Glutamatergic neuron (in vitro differentiated cells): ENCODE data around the gene EFCAB14. TPM values are rescaled to one million over a fixed set of nuclear protein-coding genes. Genes with fewer than 3 reads are reported as not detected.

Experiments used
- DNase-seq: peaks from one replicate; pipeline ENCODE4 v3.0.0; 2022
- H3K27ac Mint-ChIP-seq: one replicate; pipeline ENCODE4 v1.8.0; 2020; ENCODE audit warnings: mild to moderate bottlenecking, mixed read lengths, inconsistent platforms; ENCODE audit not compliant: unreplicated experiment
- H3K27me3 Mint-ChIP-seq: one replicate; pipeline ENCODE4 v1.8.0; 2020; ENCODE audit warnings: mild to moderate bottlenecking, moderate library complexity, mixed read lengths, inconsistent platforms; ENCODE audit not compliant: unreplicated experiment
- H3K36me3 Mint-ChIP-seq: one replicate; pipeline ENCODE4 v1.8.0; 2020; ENCODE audit warnings: mild to moderate bottlenecking, mixed read lengths, inconsistent platforms; ENCODE audit not compliant: unreplicated experiment
- H3K4me1 Mint-ChIP-seq: one replicate; pipeline ENCODE4 v1.8.0; 2020; ENCODE audit warnings: mild to moderate bottlenecking, low read depth, mixed read lengths, inconsistent platforms; ENCODE audit not compliant: unreplicated experiment
- H3K4me3 Mint-ChIP-seq: one replicate; pipeline ENCODE4 v1.8.0; 2020; ENCODE audit warnings: mild to moderate bottlenecking, mixed read lengths, inconsistent platforms; ENCODE audit not compliant: unreplicated experiment
- H3K9me3 Mint-ChIP-seq: one replicate; pipeline ENCODE4 v1.8.0; 2020; ENCODE audit warnings: mild to moderate bottlenecking, moderate library complexity, mixed read lengths, inconsistent platforms; ENCODE audit not compliant: unreplicated experiment
- CTCF ChIP-seq: fragments of 200-600 bp; sonication (generic); IDR thresholded peaks from one replicate; pipeline ENCODE4 v1.5.0; 2021; ENCODE audit not compliant: partially characterized antibody, unreplicated experiment
- total RNA-seq: library from RNA; stranded (reverse); fragmentation: NEBNext Ultra II Directional; extraction: Animal tissue kit (Norgen Biotek cat#: 25700); gene quantifications from one replicate; pipeline ENCODE4 v1.2.1, GENCODE V29; 2021; ENCODE audit not compliant: unreplicated experiment

Gene EFCAB14
- total RNA-seq, 1 donor from 2014 or later, result 18.8 TPM

GRCh38 chr1:46714976-46715375 lies 3.9 kb downstream of the EFCAB14 start:
- H3K27me3 Mint-ChIP-seq, result no peaks in the 10 kb centered on the region
- no peaks in the 10 kb centered on the region for H3K36me3 Mint-ChIP-seq
- H3K4me3 Mint-ChIP-seq, result no peak overlapping the region
- TF ChIP-seq CTCF, result no peak
- no peak for DNase-seq
- no peak overlapping the region for H3K27ac Mint-ChIP-seq
- no peaks in the 10 kb centered on the region for H3K9me3 Mint-ChIP-seq
- peaks cover 14% of the 10 kb centered on the region for H3K4me1 Mint-ChIP-seq

GRCh38 chr1:46708121-46708520 lies 10.8 kb downstream of the EFCAB14 start:
- no peaks in the 10 kb centered on the region for H3K36me3 Mint-ChIP-seq
- H3K27ac Mint-ChIP-seq, result no peak overlapping the region
- H3K4me1 Mint-ChIP-seq, result no peaks in the 10 kb centered on the region
- no peaks in the 10 kb centered on the region for H3K9me3 Mint-ChIP-seq
- TF ChIP-seq CTCF, result no peak
- H3K27me3 Mint-ChIP-seq, result no peaks in the 10 kb centered on the region
- no peak for DNase-seq
- no peak overlapping the region for H3K4me3 Mint-ChIP-seq

GRCh38 chr1:46705408-46705807 lies 13.5 kb downstream of the EFCAB14 start:
- no peak for TF ChIP-seq CTCF
- Mint-ChIP-seq H3K4me3 (no peak overlapping the region), H3K36me3 (no peaks in the 10 kb centered on the region), H3K27me3 (no peaks in the 10 kb centered on the region), H3K27ac (no peak overlapping the region), H3K9me3 (no peaks in the 10 kb centered on the region), H3K4me1 (no peaks in the 10 kb centered on the region)
- no peak for DNase-seq

- Mint-ChIP-seq H3K36me3 (no peaks in the 10 kb centered on the region), H3K9me3 (no peaks in the 10 kb centered on the region)
- DNase-seq, result no peak
Observed at GRCh38 chr1:46703927-46704641, 14.8 kb downstream of the EFCAB14 start.

More at GRCh38 chr1:46703927-46704641, 14.8 kb downstream of the EFCAB14 start:
- TF ChIP-seq CTCF, result no peak
- H3K27ac Mint-ChIP-seq, result no peak overlapping the region
- H3K4me1 Mint-ChIP-seq, result no peaks in the 10 kb centered on the region
- H3K4me3 Mint-ChIP-seq, result no peak overlapping the region
- H3K27me3 Mint-ChIP-seq, result no peaks in the 10 kb centered on the region
